PFSK-1 (cell line): ENCODE results near the gene CEP104.

Experiments used
- FOXP2 ChIP-seq: optimal IDR thresholded peaks from 2 replicates; pipeline ENCODE3; 2011; ENCODE audit warnings: borderline replicate concordance, control low read depth, inconsistent platforms; ENCODE audit not compliant: insufficient read depth; ENCODE audit errors: extremely low read length, extremely low read depth
- POLR2AphosphoS5 ChIP-seq: IDR thresholded peaks from 2 replicates; pipeline ENCODE4 v1.6.1; 2012; ENCODE audit warnings: low read depth, mild to moderate bottlenecking, control low read depth, low read length, moderate library complexity
- REST ChIP-seq, 2 experiments: IDR thresholded peaks; 2 replicates each; pipeline versions ENCODE4 v1.6.1 to v1.8.0; 2011 to 2012; ENCODE audit warnings: low read depth in 2 of 2, low read length in 2 of 2, control low read depth in 1 of 2, inconsistent platforms in 1 of 2, mild to moderate bottlenecking in 1 of 2, moderate library complexity in 1 of 2; ENCODE audit not compliant: insufficient read depth in 1 of 2
- SIN3A ChIP-seq: IDR thresholded peaks from 2 replicates; pipeline ENCODE4 v1.6.1; 2012; ENCODE audit warnings: mild to moderate bottlenecking, low read length, moderate library complexity, borderline replicate concordance; ENCODE audit not compliant: insufficient read depth
- TAF1 ChIP-seq: IDR thresholded peaks from 2 replicates; pipeline ENCODE4 v1.6.1; 2012; ENCODE audit warnings: low read length, control low read depth, borderline replicate concordance; ENCODE audit not compliant: insufficient read depth

CEP104 gene

DNA sequence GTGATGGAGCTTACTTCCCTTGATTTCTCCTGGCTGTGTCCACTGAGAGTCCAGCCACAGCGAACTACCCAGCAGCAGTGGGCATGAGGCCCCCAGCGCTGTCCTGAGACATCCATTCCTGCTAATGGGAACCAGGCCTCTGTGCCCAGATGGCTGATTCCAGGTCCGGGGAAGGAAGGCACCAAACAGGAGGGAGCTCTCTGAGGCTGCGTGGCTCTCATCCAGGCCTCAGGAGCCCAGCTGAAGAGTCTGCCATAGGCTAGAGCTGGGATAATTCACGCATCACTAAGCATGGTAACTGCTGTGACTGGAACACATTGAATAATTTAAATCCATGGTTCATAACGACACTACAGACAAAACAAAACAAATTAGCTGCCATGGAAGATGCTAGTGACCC lies 36.0 kb downstream of the CEP104 start:
- TF ChIP-seq FOXP2 = no peak
- TF ChIP-seq TAF1 = no peak
- no peak for TF ChIP-seq SIN3A
- TF ChIP-seq POLR2AphosphoS5 = no peak
- TF ChIP-seq REST (IDR thresholded peaks at IDR 0.05; ENCODE audit: insufficient read depth in 1 of 2, low read depth in 2 of 2, low read length in 2 of 2) = no peak

- no peak for TF ChIP-seq TAF1
Observed at GRCh38 chr1:3820316-3820715, 36.7 kb downstream of the CEP104 start.

DNA sequence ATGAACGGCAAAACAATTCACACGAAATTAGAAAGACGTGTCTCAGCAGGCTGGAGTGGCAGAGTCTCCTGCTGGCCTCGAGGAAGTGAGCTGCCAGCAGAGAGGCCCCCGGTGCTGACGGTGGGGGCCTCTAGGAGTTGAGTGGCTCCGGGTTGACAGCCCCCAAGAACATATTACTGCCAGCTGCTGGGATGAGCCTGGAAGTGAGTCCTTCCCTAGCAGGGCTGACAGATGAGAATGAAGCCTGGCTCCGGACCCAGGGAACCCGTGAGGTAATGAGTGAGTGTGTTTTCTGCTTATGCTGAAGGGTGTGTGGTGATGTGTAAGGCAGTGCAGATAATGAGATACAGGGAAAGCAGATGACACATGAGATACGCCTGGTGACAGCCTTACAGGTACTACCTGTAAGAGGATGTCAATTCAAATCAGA lies 37.2 kb downstream of the CEP104 start:
- no peak for TF ChIP-seq SIN3A

DNA sequence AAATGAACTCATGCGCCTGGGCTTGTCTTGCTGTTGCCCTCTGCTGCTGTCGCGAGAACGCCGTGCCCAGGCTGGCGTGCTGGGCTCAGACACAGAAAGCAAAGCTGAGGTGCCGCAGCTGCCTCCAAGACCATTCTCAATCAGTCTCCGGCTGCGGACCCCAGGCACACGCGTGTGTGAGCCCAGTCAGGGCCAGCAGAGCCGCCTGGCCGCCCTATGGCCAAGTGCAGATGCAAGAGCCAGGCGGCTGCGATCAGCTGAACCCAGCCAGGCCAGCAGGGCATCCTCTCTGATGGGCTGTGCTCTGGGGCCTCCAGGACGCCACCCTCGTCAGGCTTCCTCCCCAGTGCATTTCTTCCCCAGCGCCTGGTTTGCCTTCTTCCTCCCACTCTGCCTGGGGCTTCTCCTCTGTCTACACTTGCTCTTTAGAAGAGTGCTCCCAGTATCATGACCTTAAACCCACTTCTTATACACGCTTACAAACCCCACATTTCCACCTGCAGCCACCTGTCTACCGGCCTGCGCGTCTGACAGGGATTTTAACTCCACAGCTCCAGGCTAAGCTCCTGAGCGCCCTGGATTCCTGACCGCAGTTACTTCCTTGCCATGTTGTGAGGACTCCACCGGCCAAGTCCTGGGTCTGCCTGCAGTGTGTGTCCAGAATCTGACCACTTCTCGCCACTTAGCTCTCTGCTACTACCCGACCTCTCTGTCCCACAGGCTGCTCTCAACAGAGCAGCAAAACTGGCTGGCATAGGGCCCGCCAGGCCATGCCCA lies 39.0 kb downstream of the CEP104 start:
- TF ChIP-seq REST (IDR thresholded peaks at IDR 0.05; ENCODE audit: insufficient read depth in 1 of 2, low read depth in 2 of 2, low read length in 2 of 2) (no peak), POLR2AphosphoS5 (no peak), FOXP2 (no peak), SIN3A (no peak), TAF1 (no peak)

GRCh38 chr1:3817138-3817740 lies 39.8 kb downstream of the CEP104 start:
- TF ChIP-seq REST (IDR thresholded peaks at IDR 0.05; ENCODE audit: insufficient read depth in 1 of 2, low read depth in 2 of 2, low read length in 2 of 2) (no peak), POLR2AphosphoS5 (no peak), TAF1 (no peak), FOXP2 (no peak), SIN3A (no peak)

DNA sequence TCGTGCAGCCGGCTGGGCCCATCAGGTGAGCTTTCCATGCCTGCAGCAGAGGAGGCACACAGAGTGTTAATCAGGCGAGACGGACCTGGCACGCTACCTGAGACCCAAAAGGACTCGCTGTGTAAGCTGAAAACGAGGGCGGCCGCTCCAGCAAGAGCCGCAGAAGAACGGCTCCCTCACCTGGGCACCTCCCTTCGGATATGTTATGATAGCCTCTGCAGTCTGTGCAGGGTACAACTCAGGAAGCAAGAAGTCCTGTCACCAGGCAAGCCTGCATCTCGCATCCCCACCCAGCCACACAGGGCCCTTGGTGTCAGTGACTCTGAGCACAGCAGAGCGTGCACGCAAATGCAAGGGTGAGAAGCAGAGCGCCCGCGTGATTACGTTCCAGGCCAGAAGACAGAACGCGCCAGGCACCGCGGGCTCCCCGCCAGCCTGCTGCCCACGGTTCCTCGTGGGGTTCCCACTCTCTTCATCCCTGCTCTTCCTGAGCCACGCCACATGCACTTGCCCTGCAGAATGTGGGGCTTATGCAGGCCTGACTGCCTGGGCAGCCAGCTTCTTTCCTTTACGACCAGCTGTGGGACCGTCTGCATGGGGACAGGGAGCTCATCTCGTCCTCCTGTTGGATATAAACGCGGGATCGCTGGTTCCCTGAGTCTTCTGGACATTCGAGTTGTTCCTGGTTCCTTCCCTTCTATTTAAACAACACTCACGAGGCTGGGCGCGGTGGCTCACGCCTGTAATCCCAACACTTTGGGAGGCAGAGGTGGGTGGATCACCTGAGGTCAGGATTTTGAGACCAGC lies 40.5 kb downstream of the CEP104 start:
- TF ChIP-seq POLR2AphosphoS5 (no peak), REST (IDR thresholded peaks at IDR 0.05; ENCODE audit: insufficient read depth in 1 of 2, low read depth in 2 of 2, low read length in 2 of 2) (no peak), FOXP2 (no peak), SIN3A (no peak), TAF1 (no peak)
